ENCODE data around the gene MEGF9. TPM values are rescaled to one million over a fixed set of nuclear protein-coding genes. Genes with fewer than 3 reads are reported as not detected.

Gene MEGF9
- total RNA-seq, 1 experiment from 2014 or later = 8.3 TPM

GRCh38 chr9:120628207-120628924 is 85.9 kb downstream of the MEGF9 start (continued):
- TF ChIP-seq REST (IDR thresholded peaks at IDR 0.05; ENCODE audit: low read depth) (no peak), SIN3A (IDR thresholded peaks at IDR 0.05; ENCODE audit: low read depth) (no peak), CEBPB (IDR thresholded peaks at IDR 0.05; ENCODE audit: low read depth) (no peak)

DNA sequence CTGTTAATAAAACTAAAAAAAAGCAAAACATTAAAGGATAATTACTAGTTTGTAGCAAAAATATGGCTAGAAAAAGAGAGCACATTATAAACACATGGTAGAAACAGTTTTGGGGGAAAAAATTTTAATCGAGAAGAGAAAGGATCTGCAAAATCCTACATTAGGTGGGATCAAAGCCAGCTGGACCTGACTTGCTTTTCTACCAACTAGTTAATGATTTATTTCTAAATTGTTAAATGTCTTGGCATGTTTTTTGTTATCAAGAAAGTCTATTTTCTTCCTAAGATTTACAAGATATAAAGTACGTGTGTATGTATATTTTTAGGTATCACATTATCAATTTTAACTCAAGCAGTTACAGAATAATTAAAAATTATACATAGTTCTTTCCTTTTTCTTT is 87.2 kb downstream of the MEGF9 start:
- DNase-seq (ENCODE audit: low read depth, low spot score) = no peak
- no peaks in the 10 kb centered on the region for H3K36me3 ChIP-seq (ENCODE audit: control insufficient read depth in 1 of 2, insufficient read depth in 2 of 2, low read length in 2 of 2)
- no peak for ATAC-seq
- no peaks in the 10 kb centered on the region for H4K20me1 ChIP-seq (ENCODE audit: insufficient read depth)
- no peak overlapping the region for H3K4me3 ChIP-seq (replicated peaks in 1 of 2; ENCODE audit: low read depth in 1 of 2, low read length in 2 of 2)
- ChIA-PET CTCF (no interaction called here), RAD21 (ENCODE audit: low non-redundant PET in 1 of 2, low total read pairs in 2 of 2, uncharacterized antibody in 2 of 2, unreplicated experiment in 2 of 2) (no interaction called here), POLR2A (interaction anchor here (0.6 kb wide), 1 partner anchor 15 kb away, joined by 3 read pairs; no protein-coding TSS in a partner anchor)
- H3K9me3 ChIP-seq (ENCODE audit: control insufficient read depth in 1 of 2, insufficient read depth in 1 of 2, low read depth in 1 of 2, low read length in 2 of 2) = no peaks in the 10 kb centered on the region
- H2AFZ ChIP-seq (ENCODE audit: low read depth, low read length, poor library complexity, severe bottlenecking) = no peak overlapping the region
- no peak overlapping the region for H3K4me2 ChIP-seq (ENCODE audit: low read length)
- H3K79me2 ChIP-seq (ENCODE audit: insufficient read depth, low read length) = no peaks in the 10 kb centered on the region
- H3K9ac ChIP-seq (ENCODE audit: low read length) = no peak overlapping the region
- peaks cover 0 to 17% of the 10 kb centered on the region in 2 experiments; a peak in 2 of 4 replicates for H3K4me1 ChIP-seq (ENCODE audit: control insufficient read depth in 1 of 2, insufficient read depth in 2 of 2, low read length in 2 of 2)
- H3K27me3 ChIP-seq (ENCODE audit: insufficient read depth, low read length) = no peaks in the 10 kb centered on the region
- H3K9me2 ChIP-seq (ENCODE audit: insufficient read depth) = no peaks in the 10 kb centered on the region
- no TSS peak for BruUV-seq (replicated peaks)
- H3K27ac ChIP-seq (ENCODE audit: low read depth, low read length) = no peak overlapping the region
- intact Hi-C loops (cut with micrococcal nuclease) = loop anchor here (10.0 kb wide), 1 partner anchor 428 kb away; the partner anchor contains the start of gene C5
- TF ChIP-seq ZNF274 (IDR thresholded peaks at IDR 0.05; ENCODE audit: low read depth, low read length) (no peak), EZH2phosphoT487 (IDR thresholded peaks at IDR 0.05; ENCODE audit: borderline replicate concordance) (no peak), CEBPB (IDR thresholded peaks at IDR 0.05; ENCODE audit: low read depth) (no peak), CBX3 (IDR thresholded peaks at IDR 0.05; ENCODE audit: low read depth) (no peak), SRF (IDR thresholded peaks at IDR 0.05; ENCODE audit: low read depth) (no peak), SP1 (IDR thresholded peaks at IDR 0.05; ENCODE audit: low read depth) (no peak), ZFX (IDR thresholded peaks at IDR 0.05) (no peak), REST (IDR thresholded peaks at IDR 0.05; ENCODE audit: low read depth) (no peak), RAD21 (IDR thresholded peaks at IDR 0.05; ENCODE audit: low read depth) (no peak), FOSL1 (IDR thresholded peaks at IDR 0.05; ENCODE audit: low read depth) (no peak), ELF1 (IDR thresholded peaks at IDR 0.05; ENCODE audit: borderline replicate concordance, low read depth) (no peak)
- TF ChIP-seq, protein P1, sequence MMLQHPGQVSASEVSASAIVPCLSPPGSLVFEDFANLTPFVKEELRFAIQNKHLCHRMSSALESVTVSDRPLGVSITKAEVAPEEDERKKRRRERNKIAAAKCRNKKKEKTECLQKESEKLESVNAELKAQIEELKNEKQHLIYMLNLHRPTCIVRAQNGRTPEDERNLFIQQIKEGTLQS (IDR thresholded peaks at IDR 0.05) = no peak
- TF ChIP-seq, protein P2, sequence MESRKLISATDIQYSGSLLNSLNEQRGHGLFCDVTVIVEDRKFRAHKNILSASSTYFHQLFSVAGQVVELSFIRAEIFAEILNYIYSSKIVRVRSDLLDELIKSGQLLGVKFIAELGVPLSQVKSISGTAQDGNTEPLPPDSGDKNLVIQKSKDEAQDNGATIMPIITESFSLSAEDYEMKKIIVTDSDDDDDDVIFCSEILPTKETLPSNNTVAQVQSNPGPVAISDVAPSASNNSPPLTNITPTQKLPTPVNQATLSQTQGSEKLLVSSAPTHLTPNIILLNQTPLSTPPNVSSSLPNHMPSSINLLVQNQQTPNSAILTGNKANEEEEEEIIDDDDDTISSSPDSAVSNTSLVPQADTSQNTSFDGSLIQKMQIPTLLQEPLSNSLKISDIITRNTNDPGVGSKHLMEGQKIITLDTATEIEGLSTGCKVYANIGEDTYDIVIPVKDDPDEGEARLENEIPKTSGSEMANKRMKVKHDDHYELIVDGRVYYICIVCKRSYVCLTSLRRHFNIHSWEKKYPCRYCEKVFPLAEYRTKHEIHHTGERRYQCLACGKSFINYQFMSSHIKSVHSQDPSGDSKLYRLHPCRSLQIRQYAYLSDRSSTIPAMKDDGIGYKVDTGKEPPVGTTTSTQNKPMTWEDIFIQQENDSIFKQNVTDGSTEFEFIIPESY (IDR thresholded peaks at IDR 0.05; ENCODE audit: extremely low read depth, insufficient replicate concordance, low read length) = no peak
